Panc1 (cell line): ENCODE results near the gene HEATR5A. TPM values are rescaled to one million over a fixed set of nuclear protein-coding genes. Genes with fewer than 3 reads are reported as not detected.

Source experiments
- ATAC-seq: fragments of 200-7000 bp; cut with Tn5 transposase; 2 replicates; pipeline ENCODE4 v1.9.1; 2020; ENCODE audit warnings: mild to moderate bottlenecking, moderate library complexity
- BruUV-seq: library from RNA; stranded (reverse); fragments of 400-500 nt; replicated peaks from 2 replicates; lab custom pipeline; 2021; lab: Mats Ljungman, UMichigan
- CTCF ChIA-PET: fragments of 300-600 bp; sonication (Branson Sonifier 250); formaldehyde crosslinking; loops from one replicate; lab custom pipeline; 2022; ENCODE audit warnings: antibody characterized with exemption; lab: Charles Lee
- POLR2A ChIA-PET: fragments of 300-600 bp; sonication (Branson Sonifier 250); formaldehyde crosslinking; loops from one replicate; lab custom pipeline; 2022; ENCODE audit warnings: antibody characterized with exemption; lab: Charles Lee
- DNase-seq: peaks from one replicate; pipeline ENCODE4 v3.0.0-alpha.2; 2010; ENCODE audit warnings: low read depth, low spot score
- H3K27ac ChIP-seq: 2 replicates; pipeline ENCODE4 v1.5.1; 2011; ENCODE audit warnings: mild to moderate bottlenecking, low read length, inconsistent platforms
- H3K27me3 ChIP-seq: fragments of 200-500 bp; sonication (Bioruptor generic); 2 replicates; pipeline ENCODE4 v1.6.0; 2014; ENCODE audit warnings: low read length, inconsistent platforms; ENCODE audit not compliant: control insufficient read depth, insufficient read depth
- H3K36me3 ChIP-seq: fragments of 200-500 bp; sonication (Bioruptor generic); 2 replicates; pipeline ENCODE4 v1.5.1; 2014; ENCODE audit warnings: inconsistent platforms, mild to moderate bottlenecking, low read length, moderate library complexity; ENCODE audit not compliant: control insufficient read depth, insufficient read depth
- H3K4me1 ChIP-seq: 2 replicates; pipeline ENCODE4 v1.5.1; 2011; ENCODE audit warnings: inconsistent platforms, mild to moderate bottlenecking, low read length, moderate library complexity; ENCODE audit not compliant: control insufficient read depth, insufficient read depth
- H3K4me3 ChIP-seq, 2 experiments: 2 replicates each; pipeline ENCODE4 v1.5.1; 2011 to 2012; ENCODE audit warnings: low read depth in 2 of 2, low read length in 2 of 2, mild to moderate bottlenecking in 2 of 2, inconsistent platforms in 1 of 2, moderate library complexity in 1 of 2
- H3K9me3 ChIP-seq: fragments of 200-500 bp; sonication (Bioruptor generic); 2 replicates; pipeline ENCODE4 v1.5.1; 2014; ENCODE audit warnings: low read depth, mild to moderate bottlenecking, inconsistent platforms, low read length, moderate library complexity; ENCODE audit not compliant: control insufficient read depth, insufficient read depth
- POLR2AphosphoS5 ChIP-seq: IDR thresholded peaks from 2 replicates; pipeline ENCODE4 v1.6.1; 2012; ENCODE audit warnings: mild to moderate bottlenecking, low read depth, low read length, moderate library complexity
- REST ChIP-seq, 2 experiments: IDR thresholded peaks; 2 replicates each; pipeline ENCODE4 v1.6.1; 2011 to 2012; ENCODE audit warnings: low read depth in 2 of 2, control low read depth in 1 of 2, low read length in 1 of 2, mild to moderate bottlenecking in 1 of 2, moderate library complexity in 1 of 2; ENCODE audit not compliant: insufficient read depth in 1 of 2
- SIN3A ChIP-seq: IDR thresholded peaks from 2 replicates; pipeline ENCODE4 v1.6.1; 2012; ENCODE audit warnings: low read depth, mild to moderate bottlenecking, low read length, moderate library complexity, borderline replicate concordance; ENCODE audit not compliant: insufficient read depth
- TCF7L2 ChIP-seq: IDR thresholded peaks from 2 replicates; pipeline ENCODE4 v1.6.1; 2011; ENCODE audit warnings: mild to moderate bottlenecking, low read depth, low read length, inconsistent platforms
- in situ Hi-C: cut with HindIII; loops from 2 replicates; pipeline ENCODE4 v1.10.0; 2016; ENCODE audit warnings: low sequenced_read_pairs, low pct_unique_long_range_greater_than_20kb
- intact Hi-C: fragments of 100-400 bp; cut with micrococcal nuclease; formaldehyde crosslinking; loops from one replicate; pipeline ENCODE4 v1.10.0; 2022; ENCODE audit not compliant: unreplicated experiment
- total RNA-seq: library from RNA; stranded (reverse); gene quantifications from one replicate; pipeline ENCODE4 v1.2.1, GENCODE V29; 2021; ENCODE audit not compliant: unreplicated experiment
- TF ChIP-seq, protein P1 (sequence below): fragments of 450-650 bp; IDR thresholded peaks from 2 replicates; pipeline ENCODE4 v1.5.1; 2017; ENCODE audit warnings: mild to moderate bottlenecking

Gene HEATR5A
- total RNA-seq, 1 experiment from 2014 or later, result 22.0 TPM

- Histone ChIP-seq H3K4me1 (no peaks in the 10 kb centered on the region), H3K27me3 (no peaks in the 10 kb centered on the region), H3K36me3 (peaks cover 3% of the 10 kb centered on the region; the same call in 1 of the 2 replicates), H3K4me3 (no peak overlapping the region), H3K9me3 (no peaks in the 10 kb centered on the region), H3K27ac (no peak overlapping the region)
- in situ Hi-C loops (no loop called here), intact Hi-C loops (no loop called here)
- BruUV-seq, result no TSS peak
- TF ChIP-seq TCF7L2 (no peak), REST (IDR thresholded peaks at IDR 0.05; ENCODE audit: insufficient read depth in 1 of 2, low read depth in 2 of 2, low read length in 1 of 2) (no peak), POLR2AphosphoS5 (no peak), SIN3A (no peak)
- TF ChIP-seq, protein P1, sequence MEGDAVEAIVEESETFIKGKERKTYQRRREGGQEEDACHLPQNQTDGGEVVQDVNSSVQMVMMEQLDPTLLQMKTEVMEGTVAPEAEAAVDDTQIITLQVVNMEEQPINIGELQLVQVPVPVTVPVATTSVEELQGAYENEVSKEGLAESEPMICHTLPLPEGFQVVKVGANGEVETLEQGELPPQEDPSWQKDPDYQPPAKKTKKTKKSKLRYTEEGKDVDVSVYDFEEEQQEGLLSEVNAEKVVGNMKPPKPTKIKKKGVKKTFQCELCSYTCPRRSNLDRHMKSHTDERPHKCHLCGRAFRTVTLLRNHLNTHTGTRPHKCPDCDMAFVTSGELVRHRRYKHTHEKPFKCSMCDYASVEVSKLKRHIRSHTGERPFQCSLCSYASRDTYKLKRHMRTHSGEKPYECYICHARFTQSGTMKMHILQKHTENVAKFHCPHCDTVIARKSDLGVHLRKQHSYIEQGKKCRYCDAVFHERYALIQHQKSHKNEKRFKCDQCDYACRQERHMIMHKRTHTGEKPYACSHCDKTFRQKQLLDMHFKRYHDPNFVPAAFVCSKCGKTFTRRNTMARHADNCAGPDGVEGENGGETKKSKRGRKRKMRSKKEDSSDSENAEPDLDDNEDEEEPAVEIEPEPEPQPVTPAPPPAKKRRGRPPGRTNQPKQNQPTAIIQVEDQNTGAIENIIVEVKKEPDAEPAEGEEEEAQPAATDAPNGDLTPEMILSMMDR, result no peak
- ChIA-PET POLR2A (no interaction called here), CTCF (no interaction called here)
- no peak for DNase-seq
- ATAC-seq, result no peak
Measured at GRCh38 chr14:31300883-31301282, 119.5 kb downstream of the HEATR5A start.

GRCh38 chr14:31300296-31300695, 120.1 kb downstream of the HEATR5A start:
- ATAC-seq, result no peak
- CTCF ChIA-PET, result no interaction called here
- POLR2A ChIA-PET, result no interaction called here
- no TSS peak for BruUV-seq
- no peak overlapping the region for H3K4me3 ChIP-seq
- H3K9me3 ChIP-seq, result no peaks in the 10 kb centered on the region
- H3K4me1 ChIP-seq, result no peaks in the 10 kb centered on the region
- no peak overlapping the region for H3K27ac ChIP-seq
- intact Hi-C loops, result no loop called here
- in situ Hi-C loops, result no loop called here
- no peak for TF ChIP-seq REST (IDR thresholded peaks at IDR 0.05; ENCODE audit: insufficient read depth in 1 of 2, low read depth in 2 of 2, low read length in 1 of 2)
- no peak for TF ChIP-seq POLR2AphosphoS5
- TF ChIP-seq, protein P1, result no peak
- TF ChIP-seq TCF7L2, result no peak
- TF ChIP-seq SIN3A, result no peak
- no peak for DNase-seq
- H3K27me3 ChIP-seq, result no peaks in the 10 kb centered on the region
- H3K36me3 ChIP-seq, result peaks cover 3% of the 10 kb centered on the region; the same call in 1 of the 2 replicates
